GM23338 (cell line): ENCODE data around the gene MIB2. TPM values are rescaled to one million over a fixed set of nuclear protein-coding genes. Genes with fewer than 3 reads are reported as not detected.

Experiments
- ATAC-seq: fragments of 200-7000 bp; cut with Tn5 transposase; 3 replicates; pipeline ENCODE4 v1.9.1; 2020
- DNase-seq: peaks from one replicate; pipeline ENCODE4 v3.0.0-alpha.2; 2015; ENCODE audit warnings: low spot score
- H2AFZ ChIP-seq: fragments of 200-600 bp; sonication (generic); 2 replicates; pipeline ENCODE4 v1.8.0; 2016; ENCODE audit warnings: antibody characterized with exemption, mild to moderate bottlenecking, moderate library complexity
- H3F3A ChIP-seq: fragments of 200-600 bp; sonication (generic); replicated peaks from 2 replicates; pipeline ENCODE4 v1.8.0; 2017; ENCODE audit warnings: antibody characterized with exemption, mixed run types, low read depth
- H3K27ac ChIP-seq: fragments of 200-600 bp; sonication (generic); 2 replicates; pipeline ENCODE4 v1.6.1; 2016; ENCODE audit warnings: low read depth
- H3K27me3 ChIP-seq: fragments of 200-600 bp; sonication (generic); 2 replicates; pipeline ENCODE4 v1.8.0; 2016; ENCODE audit warnings: mild to moderate bottlenecking, mixed run types, moderate library complexity; ENCODE audit not compliant: insufficient read depth
- H3K36me3 ChIP-seq: fragments of 200-600 bp; sonication (generic); 2 replicates; pipeline ENCODE4 v1.8.0; 2016; ENCODE audit warnings: mild to moderate bottlenecking; ENCODE audit not compliant: insufficient read depth
- H3K4me1 ChIP-seq: fragments of 200-600 bp; sonication (generic); 2 replicates; pipeline ENCODE4 v1.8.0; 2016; ENCODE audit warnings: mild to moderate bottlenecking, moderate library complexity; ENCODE audit not compliant: insufficient read depth
- H3K4me2 ChIP-seq: fragments of 200-600 bp; sonication (generic); 2 replicates; pipeline ENCODE4 v1.7.1; 2017; ENCODE audit warnings: mixed run types
- H3K4me3 ChIP-seq: fragments of 200-600 bp; sonication (generic); 2 replicates; pipeline ENCODE4 v1.6.1; 2016; ENCODE audit warnings: mixed run types
- H3K79me2 ChIP-seq: fragments of 200-600 bp; sonication (generic); replicated peaks from 2 replicates; pipeline ENCODE4 v1.8.0; 2017; ENCODE audit warnings: mild to moderate bottlenecking; ENCODE audit not compliant: insufficient read depth
- H3K9me2 ChIP-seq: fragments of 200-600 bp; sonication (generic); 2 replicates; pipeline ENCODE4 v1.8.0; 2017; ENCODE audit not compliant: insufficient read depth
- H4K20me1 ChIP-seq: fragments of 200-600 bp; sonication (generic); replicated peaks from 2 replicates; pipeline ENCODE4 v1.8.0; 2017; ENCODE audit warnings: mild to moderate bottlenecking; ENCODE audit not compliant: insufficient read depth
- H3K27ac Mint-ChIP-seq: 2 replicates; pipeline ENCODE4 v1.8.0; 2020; ENCODE audit warnings: inconsistent platforms, mild to moderate bottlenecking, moderate library complexity, mixed read lengths
- H3K27me3 Mint-ChIP-seq: 3 replicates; pipeline ENCODE4 v1.8.0; 2022; ENCODE audit warnings: low read depth, mild to moderate bottlenecking, moderate library complexity, mixed read lengths, inconsistent platforms; ENCODE audit not compliant: insufficient read depth, poor library complexity
- H3K36me3 Mint-ChIP-seq: 3 replicates; pipeline ENCODE4 v1.8.0; 2021; ENCODE audit warnings: low read depth, mild to moderate bottlenecking, inconsistent platforms, moderate library complexity, mixed read lengths
- H3K4me1 Mint-ChIP-seq: 3 replicates; pipeline ENCODE4 v1.8.0; 2020; ENCODE audit warnings: mild to moderate bottlenecking, inconsistent platforms, mixed read lengths
- H3K4me3 Mint-ChIP-seq: 3 replicates; pipeline ENCODE4 v1.8.0; 2021; ENCODE audit warnings: moderate library complexity, mild to moderate bottlenecking, inconsistent platforms, mixed read lengths
- H3K9me3 Mint-ChIP-seq: 3 replicates; pipeline ENCODE4 v1.8.0; 2020; ENCODE audit warnings: moderate library complexity, mild to moderate bottlenecking, inconsistent platforms, mixed read lengths
- CREB1 ChIP-seq: fragments of 250-450 bp; sonication (Bioruptor Pico); IDR thresholded peaks from 2 replicates; pipeline ENCODE4 v1.5.0; 2020; ENCODE audit warnings: low read depth, mild to moderate bottlenecking, moderate library complexity
- ETS1 ChIP-seq: IDR thresholded peaks from 2 replicates; pipeline ENCODE4 v1.6.1; 2016; ENCODE audit warnings: antibody characterized with exemption
- EZH2 ChIP-seq: fragments of 200-600 bp; sonication (generic); IDR thresholded peaks from one replicate; pipeline ENCODE4 v1.8.0; 2017; ENCODE audit warnings: antibody characterized with exemption, mild to moderate bottlenecking, low read depth; ENCODE audit not compliant: unreplicated experiment
- EZH2phosphoT487 ChIP-seq: fragments of 200-600 bp; sonication (generic); IDR thresholded peaks from one replicate; pipeline ENCODE4 v1.8.1; 2018; ENCODE audit warnings: antibody characterized with exemption; ENCODE audit not compliant: unreplicated experiment
- JUNB ChIP-seq: IDR thresholded peaks from one replicate; pipeline ENCODE4 v1.6.1; 2016; ENCODE audit warnings: antibody characterized with exemption; ENCODE audit not compliant: unreplicated experiment
- NANOG ChIP-seq: IDR thresholded peaks from 2 replicates; pipeline ENCODE4 v1.6.1; 2016; ENCODE audit warnings: antibody characterized with exemption, borderline replicate concordance
- POLR2AphosphoS5 ChIP-seq: IDR thresholded peaks from 2 replicates; pipeline ENCODE4 v1.6.1; 2016; ENCODE audit warnings: antibody characterized with exemption, low read depth
- STAT1 ChIP-seq: IDR thresholded peaks from one replicate; pipeline ENCODE4 v1.6.1; 2016; ENCODE audit warnings: antibody characterized with exemption; ENCODE audit not compliant: unreplicated experiment
- ZNF114 ChIP-seq: fragments of 250-450 bp; sonication (Bioruptor Pico); IDR thresholded peaks from 2 replicates; pipeline ENCODE4 v1.5.0; 2020; ENCODE audit warnings: mild to moderate bottlenecking, moderate library complexity
- ZNF331 ChIP-seq: fragments of 250-450 bp; sonication (Bioruptor Pico); IDR thresholded peaks from 2 replicates; pipeline ENCODE4 v1.5.0; 2020; ENCODE audit warnings: low read depth, mild to moderate bottlenecking, moderate library complexity
- polyA plus RNA-seq: library from polyadenylated mRNA; unstranded; fragments of >200 nt; fragmentation: Nextera tagmentation; extraction: Ambion mirVana; gene quantifications from 2 replicates; pipeline ENCODE4 v1.2.1, GENCODE V29; 2016
- total RNA-seq: library from RNA; depleted of rRNA; stranded (reverse); fragments of >200 nt; shearing (Covaris generic); gene quantifications from 2 replicates; pipeline ENCODE4 v1.2.3, GENCODE V29; 2014
- TF ChIP-seq, protein P1 (sequence below): fragments of 250-450 bp; sonication (Bioruptor Pico); IDR thresholded peaks from 2 replicates; pipeline ENCODE4 v1.5.0; 2020; ENCODE audit warnings: mild to moderate bottlenecking, moderate library complexity
- TF ChIP-seq, protein P2 (sequence below): IDR thresholded peaks from one replicate; pipeline ENCODE4 v1.6.1; 2018; ENCODE audit warnings: antibody characterized with exemption; ENCODE audit not compliant: unreplicated experiment
- TF ChIP-seq, protein P3 (sequence below), 2 experiments: fragments of 200-600 bp in 1 of 2; sonication (generic) in 1 of 2; conservative IDR thresholded peaks; 2 replicates each; pipeline versions ENCODE4 v1.5.1 to v1.6.1; 2016 to 2017; ENCODE audit warnings: antibody characterized with exemption in 2 of 2, low read depth in 2 of 2, mild to moderate bottlenecking in 2 of 2, moderate library complexity in 1 of 2

MIB2 gene
- total and polyA plus RNA-seq, 2 experiments from 2014 or later, result 82.6 to 104 TPM

DNA sequence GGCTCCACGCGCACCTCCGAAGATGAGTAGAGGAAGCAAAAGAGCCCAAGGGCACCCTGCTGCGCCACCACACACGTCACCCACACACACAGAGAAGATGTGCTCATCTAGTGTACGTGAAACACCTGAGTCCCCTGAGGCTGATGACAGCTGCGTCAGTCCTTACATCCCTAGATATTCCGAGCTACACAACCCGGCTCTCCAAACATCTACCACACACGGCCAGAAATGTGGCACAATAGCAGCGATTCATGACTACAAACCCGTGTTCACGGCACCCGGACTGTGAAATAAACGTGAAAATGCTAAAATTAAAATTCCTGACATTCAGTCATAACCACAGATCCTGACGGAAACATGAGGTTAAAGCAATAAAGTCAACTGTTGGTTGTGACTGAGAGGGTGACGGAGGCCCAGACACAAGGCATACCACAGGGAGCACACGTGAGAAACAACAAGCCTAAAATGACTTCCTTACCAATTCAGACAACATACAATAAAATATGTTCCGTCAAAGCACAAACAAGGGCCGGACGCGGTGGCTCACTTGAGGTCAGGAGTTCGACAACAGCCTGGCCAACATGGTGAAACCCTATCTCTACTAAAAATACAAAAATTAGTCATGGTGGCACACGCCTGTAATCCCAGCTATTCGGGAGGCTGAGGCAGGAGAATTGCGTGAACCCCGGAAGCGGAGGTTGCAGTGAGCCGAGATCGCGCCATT, 48.0 kb upstream of the MIB2 start:
- H3K27ac ChIP-seq, result peak overlapping the region; percentile 87
- peaks cover 64% of the 10 kb centered on the region for H4K20me1 ChIP-seq
- DNase-seq, result no peak

More for the DNA sequence above, 48.0 kb upstream of the MIB2 start:
- no peak for TF ChIP-seq JUNB
- TF ChIP-seq EZH2, result no peak
- no peak for TF ChIP-seq POLR2AphosphoS5
- no peak for TF ChIP-seq CREB1 (CRISPR knock-in tag)
- TF ChIP-seq STAT1, result no peak
- TF ChIP-seq, protein P1, sequence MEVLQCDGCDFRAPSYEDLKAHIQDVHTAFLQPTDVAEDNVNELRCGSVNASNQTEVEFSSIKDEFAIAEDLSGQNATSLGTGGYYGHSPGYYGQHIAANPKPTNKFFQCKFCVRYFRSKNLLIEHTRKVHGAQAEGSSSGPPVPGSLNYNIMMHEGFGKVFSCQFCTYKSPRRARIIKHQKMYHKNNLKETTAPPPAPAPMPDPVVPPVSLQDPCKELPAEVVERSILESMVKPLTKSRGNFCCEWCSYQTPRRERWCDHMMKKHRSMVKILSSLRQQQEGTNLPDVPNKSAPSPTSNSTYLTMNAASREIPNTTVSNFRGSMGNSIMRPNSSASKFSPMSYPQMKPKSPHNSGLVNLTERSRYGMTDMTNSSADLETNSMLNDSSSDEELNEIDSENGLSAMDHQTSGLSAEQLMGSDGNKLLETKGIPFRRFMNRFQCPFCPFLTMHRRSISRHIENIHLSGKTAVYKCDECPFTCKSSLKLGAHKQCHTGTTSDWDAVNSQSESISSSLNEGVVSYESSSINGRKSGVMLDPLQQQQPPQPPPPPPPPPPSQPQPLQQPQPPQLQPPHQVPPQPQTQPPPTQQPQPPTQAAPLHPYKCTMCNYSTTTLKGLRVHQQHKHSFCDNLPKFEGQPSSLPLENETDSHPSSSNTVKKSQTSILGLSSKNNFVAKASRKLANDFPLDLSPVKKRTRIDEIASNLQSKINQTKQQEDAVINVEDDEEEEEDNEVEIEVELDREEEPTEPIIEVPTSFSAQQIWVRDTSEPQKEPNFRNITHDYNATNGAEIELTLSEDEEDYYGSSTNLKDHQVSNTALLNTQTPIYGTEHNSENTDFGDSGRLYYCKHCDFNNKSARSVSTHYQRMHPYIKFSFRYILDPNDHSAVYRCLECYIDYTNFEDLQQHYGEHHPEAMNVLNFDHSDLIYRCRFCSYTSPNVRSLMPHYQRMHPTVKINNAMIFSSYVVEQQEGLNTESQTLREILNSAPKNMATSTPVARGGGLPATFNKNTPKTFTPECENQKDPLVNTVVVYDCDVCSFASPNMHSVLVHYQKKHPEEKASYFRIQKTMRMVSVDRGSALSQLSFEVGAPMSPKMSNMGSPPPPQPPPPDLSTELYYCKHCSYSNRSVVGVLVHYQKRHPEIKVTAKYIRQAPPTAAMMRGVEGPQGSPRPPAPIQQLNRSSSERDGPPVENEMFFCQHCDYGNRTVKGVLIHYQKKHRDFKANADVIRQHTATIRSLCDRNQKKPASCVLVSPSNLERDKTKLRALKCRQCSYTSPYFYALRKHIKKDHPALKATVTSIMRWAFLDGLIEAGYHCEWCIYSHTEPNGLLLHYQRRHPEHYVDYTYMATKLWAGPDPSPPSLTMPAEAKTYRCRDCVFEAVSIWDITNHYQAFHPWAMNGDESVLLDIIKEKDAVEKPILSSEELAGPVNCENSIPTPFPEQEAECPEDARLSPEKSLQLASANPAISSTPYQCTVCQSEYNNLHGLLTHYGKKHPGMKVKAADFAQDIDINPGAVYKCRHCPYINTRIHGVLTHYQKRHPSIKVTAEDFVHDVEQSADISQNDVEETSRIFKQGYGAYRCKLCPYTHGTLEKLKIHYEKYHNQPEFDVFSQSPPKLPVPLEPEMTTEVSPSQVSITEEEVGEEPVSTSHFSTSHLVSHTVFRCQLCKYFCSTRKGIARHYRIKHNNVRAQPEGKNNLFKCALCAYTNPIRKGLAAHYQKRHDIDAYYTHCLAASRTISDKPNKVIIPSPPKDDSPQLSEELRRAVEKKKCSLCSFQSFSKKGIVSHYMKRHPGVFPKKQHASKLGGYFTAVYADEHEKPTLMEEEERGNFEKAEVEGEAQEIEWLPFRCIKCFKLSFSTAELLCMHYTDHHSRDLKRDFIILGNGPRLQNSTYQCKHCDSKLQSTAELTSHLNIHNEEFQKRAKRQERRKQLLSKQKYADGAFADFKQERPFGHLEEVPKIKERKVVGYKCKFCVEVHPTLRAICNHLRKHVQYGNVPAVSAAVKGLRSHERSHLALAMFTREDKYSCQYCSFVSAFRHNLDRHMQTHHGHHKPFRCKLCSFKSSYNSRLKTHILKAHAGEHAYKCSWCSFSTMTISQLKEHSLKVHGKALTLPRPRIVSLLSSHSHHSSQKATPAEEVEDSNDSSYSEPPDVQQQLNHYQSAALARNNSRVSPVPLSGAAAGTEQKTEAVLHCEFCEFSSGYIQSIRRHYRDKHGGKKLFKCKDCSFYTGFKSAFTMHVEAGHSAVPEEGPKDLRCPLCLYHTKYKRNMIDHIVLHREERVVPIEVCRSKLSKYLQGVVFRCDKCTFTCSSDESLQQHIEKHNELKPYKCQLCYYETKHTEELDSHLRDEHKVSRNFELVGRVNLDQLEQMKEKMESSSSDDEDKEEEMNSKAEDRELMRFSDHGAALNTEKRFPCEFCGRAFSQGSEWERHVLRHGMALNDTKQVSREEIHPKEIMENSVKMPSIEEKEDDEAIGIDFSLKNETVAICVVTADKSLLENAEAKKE (CRISPR knock-in tag), result no peak
- TF ChIP-seq, protein P2, sequence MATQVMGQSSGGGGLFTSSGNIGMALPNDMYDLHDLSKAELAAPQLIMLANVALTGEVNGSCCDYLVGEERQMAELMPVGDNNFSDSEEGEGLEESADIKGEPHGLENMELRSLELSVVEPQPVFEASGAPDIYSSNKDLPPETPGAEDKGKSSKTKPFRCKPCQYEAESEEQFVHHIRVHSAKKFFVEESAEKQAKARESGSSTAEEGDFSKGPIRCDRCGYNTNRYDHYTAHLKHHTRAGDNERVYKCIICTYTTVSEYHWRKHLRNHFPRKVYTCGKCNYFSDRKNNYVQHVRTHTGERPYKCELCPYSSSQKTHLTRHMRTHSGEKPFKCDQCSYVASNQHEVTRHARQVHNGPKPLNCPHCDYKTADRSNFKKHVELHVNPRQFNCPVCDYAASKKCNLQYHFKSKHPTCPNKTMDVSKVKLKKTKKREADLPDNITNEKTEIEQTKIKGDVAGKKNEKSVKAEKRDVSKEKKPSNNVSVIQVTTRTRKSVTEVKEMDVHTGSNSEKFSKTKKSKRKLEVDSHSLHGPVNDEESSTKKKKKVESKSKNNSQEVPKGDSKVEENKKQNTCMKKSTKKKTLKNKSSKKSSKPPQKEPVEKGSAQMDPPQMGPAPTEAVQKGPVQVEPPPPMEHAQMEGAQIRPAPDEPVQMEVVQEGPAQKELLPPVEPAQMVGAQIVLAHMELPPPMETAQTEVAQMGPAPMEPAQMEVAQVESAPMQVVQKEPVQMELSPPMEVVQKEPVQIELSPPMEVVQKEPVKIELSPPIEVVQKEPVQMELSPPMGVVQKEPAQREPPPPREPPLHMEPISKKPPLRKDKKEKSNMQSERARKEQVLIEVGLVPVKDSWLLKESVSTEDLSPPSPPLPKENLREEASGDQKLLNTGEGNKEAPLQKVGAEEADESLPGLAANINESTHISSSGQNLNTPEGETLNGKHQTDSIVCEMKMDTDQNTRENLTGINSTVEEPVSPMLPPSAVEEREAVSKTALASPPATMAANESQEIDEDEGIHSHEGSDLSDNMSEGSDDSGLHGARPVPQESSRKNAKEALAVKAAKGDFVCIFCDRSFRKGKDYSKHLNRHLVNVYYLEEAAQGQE, result no peak
- TF ChIP-seq EZH2phosphoT487, result no peak
- no peak for TF ChIP-seq ZNF331 (CRISPR knock-in tag)
- TF ChIP-seq, protein P3, sequence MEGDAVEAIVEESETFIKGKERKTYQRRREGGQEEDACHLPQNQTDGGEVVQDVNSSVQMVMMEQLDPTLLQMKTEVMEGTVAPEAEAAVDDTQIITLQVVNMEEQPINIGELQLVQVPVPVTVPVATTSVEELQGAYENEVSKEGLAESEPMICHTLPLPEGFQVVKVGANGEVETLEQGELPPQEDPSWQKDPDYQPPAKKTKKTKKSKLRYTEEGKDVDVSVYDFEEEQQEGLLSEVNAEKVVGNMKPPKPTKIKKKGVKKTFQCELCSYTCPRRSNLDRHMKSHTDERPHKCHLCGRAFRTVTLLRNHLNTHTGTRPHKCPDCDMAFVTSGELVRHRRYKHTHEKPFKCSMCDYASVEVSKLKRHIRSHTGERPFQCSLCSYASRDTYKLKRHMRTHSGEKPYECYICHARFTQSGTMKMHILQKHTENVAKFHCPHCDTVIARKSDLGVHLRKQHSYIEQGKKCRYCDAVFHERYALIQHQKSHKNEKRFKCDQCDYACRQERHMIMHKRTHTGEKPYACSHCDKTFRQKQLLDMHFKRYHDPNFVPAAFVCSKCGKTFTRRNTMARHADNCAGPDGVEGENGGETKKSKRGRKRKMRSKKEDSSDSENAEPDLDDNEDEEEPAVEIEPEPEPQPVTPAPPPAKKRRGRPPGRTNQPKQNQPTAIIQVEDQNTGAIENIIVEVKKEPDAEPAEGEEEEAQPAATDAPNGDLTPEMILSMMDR (conservative IDR thresholded peaks at IDR 0.05; ENCODE audit: low read depth in 2 of 2), result no peak
- no peak for TF ChIP-seq ZNF114 (CRISPR knock-in tag)
- TF ChIP-seq ETS1, result no peak
- TF ChIP-seq NANOG, result no peak
- no peaks in the 10 kb centered on the region for H3K9me2 ChIP-seq
- no peak for ATAC-seq
- Mint-ChIP-seq H3K4me3 (no peak overlapping the region), H3K36me3 (peaks cover 69% of the 10 kb centered on the region), H3K4me1 (peaks cover 19% of the 10 kb centered on the region), H3K27me3 (peaks cover 12% of the 10 kb centered on the region), H3K27ac (peak overlapping the region; percentile 70; the same call in 1 of the 2 replicates), H3K9me3 (no peaks in the 10 kb centered on the region; the same call in 2 of the 3 replicates)
- no peak overlapping the region for H3K4me2 ChIP-seq
- H3K79me2 ChIP-seq, result peaks cover 90% of the 10 kb centered on the region
- no peaks in the 10 kb centered on the region for H3K27me3 ChIP-seq
- H3K4me3 ChIP-seq, result no peak overlapping the region
- H3K4me1 ChIP-seq, result peaks cover 24% of the 10 kb centered on the region
- H3F3A ChIP-seq, result peaks cover 41% of the 10 kb centered on the region
- H3K36me3 ChIP-seq, result peaks cover 28% of the 10 kb centered on the region
- H2AFZ ChIP-seq, result no peak overlapping the region
